Naive thymus-derived CD8-positive, alpha-beta T cell (primary cell): ENCODE results near the gene RGS6. TPM values are rescaled to one million over a fixed set of nuclear protein-coding genes. Genes with fewer than 3 reads are reported as not detected.

Experiments used
- ATAC-seq, 2 donors: fragments of 150-1000 bp; cut with Tn5 transposase in 1 of 2; sonication (Bioruptor Pico), chemical (Tn5 transposase) in 1 of 2; 1 replicate in 1 of 2; 2 replicates in 1 of 2; pipeline ENCODE4 v1.10.0; 2021; ENCODE audit warnings: mild to moderate bottlenecking in 2 of 2, moderate library complexity in 2 of 2
- POLR2A ChIA-PET: fragments of 350-600 bp; sonication (Branson Sonifier 250); formaldehyde crosslinking; loops from one replicate; lab custom pipeline; 2021; ENCODE audit warnings: antibody characterized with exemption; lab: Charles Lee
- DNase-seq, 10 donors: peaks; one replicate each; pipeline versions ENCODE4 v3.0.0 to v3.0.0-alpha.2; 2020 to 2022
- H3K27ac Mint-ChIP-seq, 10 donors: one replicate each; pipeline ENCODE4 v1.8.0; 2020 to 2022; ENCODE audit warnings: mild to moderate bottlenecking in 10 of 10, mixed read lengths in 10 of 10, moderate library complexity in 4 of 10, inconsistent platforms in 1 of 10
- H3K27me3 Mint-ChIP-seq, 5 donors: one replicate each; pipeline ENCODE4 v1.8.0; 2021 to 2022; ENCODE audit warnings: mixed read lengths in 5 of 5
- H3K36me3 Mint-ChIP-seq, 3 donors: one replicate each; pipeline ENCODE4 v1.8.0; 2020 to 2022; ENCODE audit warnings: mixed read lengths in 3 of 3, mild to moderate bottlenecking in 2 of 3, inconsistent platforms in 1 of 3
- H3K4me1 Mint-ChIP-seq, 4 donors: one replicate each; pipeline ENCODE4 v1.8.0; 2021 to 2022; ENCODE audit warnings: mixed read lengths in 4 of 4
- H3K4me3 Mint-ChIP-seq, 10 donors: one replicate each; pipeline ENCODE4 v1.8.0; 2020 to 2022; ENCODE audit warnings: mild to moderate bottlenecking in 10 of 10, mixed read lengths in 10 of 10, moderate library complexity in 6 of 10, inconsistent platforms in 1 of 10
- H3K9me3 Mint-ChIP-seq, 9 donors: one replicate each; pipeline ENCODE4 v1.8.0; 2020 to 2022; ENCODE audit warnings: mixed read lengths in 9 of 9, mild to moderate bottlenecking in 3 of 9, inconsistent platforms in 1 of 9, moderate library complexity in 1 of 9
- polyA plus RNA-seq, 3 donors: library from polyadenylated mRNA; unstranded; fragments of 300-500 nt; fragmentation: Illumina TruSeq; gene quantifications; one replicate each; pipeline ENCODE4 v1.2.3, GENCODE V29; 2021
- total RNA-seq, 8 experiments: library from RNA in 2 of 8; stranded (reverse) in 2 of 8; gene quantifications; one replicate each; pipeline ENCODE4 v1.2.3 and lab custom pipeline; 2021 to 2026

RGS6 gene
- total and polyA plus RNA-seq, 5 experiments from 2014 or later: not detected

GRCh38 chr14:72527591-72527990, 595.4 kb downstream of the RGS6 start:
- Mint-ChIP-seq H3K27ac (no peak overlapping the region), H3K27me3 (peaks cover 0 to 8% (median 4%) of the 10 kb centered on the region in 5 donors), H3K4me3 (no peak overlapping the region), H3K4me1 (peaks cover 24 to 79% (median 38%) of the 10 kb centered on the region in 4 donors), H3K9me3 (peaks cover 0 to 4% (median 0%) of the 10 kb centered on the region in 9 donors), H3K36me3 (peaks cover 0 to 4% (median 0%) of the 10 kb centered on the region in 3 donors)
- POLR2A ChIA-PET: no interaction called here
- DNase-seq: no peak
- ATAC-seq: no peak

- Mint-ChIP-seq H3K4me1 (peaks cover 26 to 79% (median 44%) of the 10 kb centered on the region in 4 donors), H3K27ac (no peak overlapping the region), H3K36me3 (peaks cover 0 to 4% (median 3%) of the 10 kb centered on the region in 3 donors), H3K27me3 (peaks cover 0 to 8% (median 4%) of the 10 kb centered on the region in 5 donors), H3K4me3 (no peak overlapping the region), H3K9me3 (peaks cover 0 to 8% (median 2%) of the 10 kb centered on the region in 9 donors)
- DNase-seq: no peak
- no peak for ATAC-seq
- POLR2A ChIA-PET: no interaction called here
These were observed 596.0 kb downstream of the RGS6 start for GRCh38 chr14:72528059-72528862.

GRCh38 chr14:72528863-72529175, 596.6 kb downstream of the RGS6 start:
- H3K4me1 Mint-ChIP-seq: peaks cover 26 to 79% (median 46%) of the 10 kb centered on the region in 4 donors
- H3K36me3 Mint-ChIP-seq: peaks cover 0 to 6% (median 4%) of the 10 kb centered on the region in 3 donors
- H3K9me3 Mint-ChIP-seq: peaks cover 0 to 14% (median 8%) of the 10 kb centered on the region in 9 donors
- peaks cover 0 to 8% (median 4%) of the 10 kb centered on the region in 5 donors for H3K27me3 Mint-ChIP-seq
- DNase-seq: no peak
- ATAC-seq: no peak
- POLR2A ChIA-PET: no interaction called here
- no peak overlapping the region for H3K27ac Mint-ChIP-seq
- no peak overlapping the region for H3K4me3 Mint-ChIP-seq

- H3K4me3 Mint-ChIP-seq: peak overlapping the region in 4 of 10 donors; percentile 3 to 38 (median 11)
- H3K4me1 Mint-ChIP-seq: peaks cover 33 to 85% (median 66%) of the 10 kb centered on the region in 4 donors
- POLR2A ChIA-PET: no interaction called here
- H3K9me3 Mint-ChIP-seq: peaks cover 0 to 23% (median 13%) of the 10 kb centered on the region in 9 donors
- ATAC-seq: no peak
- DNase-seq: peak in 3 of 10 donors; percentile 11 to 47 (median 29)
- peak overlapping the region in 6 of 10 donors; percentile 0 to 47 (median 23) for H3K27ac Mint-ChIP-seq
- H3K36me3 Mint-ChIP-seq: peaks cover 0 to 8% (median 0%) of the 10 kb centered on the region in 3 donors
- H3K27me3 Mint-ChIP-seq: peaks cover 0 to 5% (median 2%) of the 10 kb centered on the region in 5 donors
These were observed 600.6 kb downstream of the RGS6 start for GRCh38 chr14:72532686-72533454.

GRCh38 chr14:72535485-72535884, 603.3 kb downstream of the RGS6 start:
- POLR2A ChIA-PET: no interaction called here
- Mint-ChIP-seq H3K27ac (peak overlapping the region in 2 of 10 donors; percentile 19 to 58), H3K4me1 (peaks cover 33 to 85% (median 62%) of the 10 kb centered on the region in 4 donors), H3K27me3 (peaks cover 0 to 4% (median 0%) of the 10 kb centered on the region in 5 donors), H3K36me3 (peaks cover 0 to 8% (median 0%) of the 10 kb centered on the region in 3 donors), H3K9me3 (peaks cover 0 to 23% (median 13%) of the 10 kb centered on the region in 9 donors), H3K4me3 (peak overlapping the region in 9 of 10 donors; percentile 9 to 71 (median 39))
- DNase-seq: peak in 3 of 10 donors; percentile 20 to 41 (median 39)
- peak; percentile 41 to 84 for ATAC-seq

GRCh38 chr14:72538387-72538786, 606.2 kb downstream of the RGS6 start:
- DNase-seq: no peak
- H3K27ac Mint-ChIP-seq: no peak overlapping the region
- H3K4me1 Mint-ChIP-seq: peaks cover 23 to 66% (median 44%) of the 10 kb centered on the region in 4 donors
- no peak for ATAC-seq
- H3K4me3 Mint-ChIP-seq: no peak overlapping the region
- peaks cover 0 to 16% (median 9%) of the 10 kb centered on the region in 9 donors for H3K9me3 Mint-ChIP-seq
- peaks cover 0 to 4% (median 0%) of the 10 kb centered on the region in 5 donors for H3K27me3 Mint-ChIP-seq
- H3K36me3 Mint-ChIP-seq: peaks cover 0 to 4% (median 0%) of the 10 kb centered on the region in 3 donors
- POLR2A ChIA-PET: no interaction called here

GRCh38 chr14:72539661-72540315, 607.6 kb downstream of the RGS6 start:
- ATAC-seq (no peak), DNase-seq (no peak)
- Mint-ChIP-seq H3K36me3 (no peaks in the 10 kb centered on the region), H3K27me3 (peaks cover 0 to 8% (median 1%) of the 10 kb centered on the region in 5 donors), H3K9me3 (peaks cover 0 to 4% (median 0%) of the 10 kb centered on the region in 9 donors), H3K27ac (peak overlapping the region in 5 of 10 donors; percentile 18 to 85 (median 31)), H3K4me1 (peaks cover 19 to 62% (median 34%) of the 10 kb centered on the region in 4 donors), H3K4me3 (peak overlapping the region in 1 of 10 donors; percentile 34)
- POLR2A ChIA-PET: no interaction called here

- ATAC-seq (no peak), DNase-seq (no peak)
- Mint-ChIP-seq H3K36me3 (no peaks in the 10 kb centered on the region), H3K27ac (no peak overlapping the region), H3K4me1 (peaks cover 15 to 58% (median 26%) of the 10 kb centered on the region in 4 donors), H3K4me3 (no peak overlapping the region), H3K27me3 (peaks cover 0 to 8% (median 1%) of the 10 kb centered on the region in 5 donors), H3K9me3 (no peaks in the 10 kb centered on the region)
- POLR2A ChIA-PET: no interaction called here
These were observed 608.6 kb downstream of the RGS6 start for GRCh38 chr14:72540836-72541235.

GRCh38 chr14:72541546-72541945, 609.3 kb downstream of the RGS6 start:
- no peak for DNase-seq
- Mint-ChIP-seq H3K27ac (no peak overlapping the region), H3K27me3 (peaks cover 0 to 8% (median 1%) of the 10 kb centered on the region in 5 donors), H3K4me1 (peaks cover 9 to 58% (median 20%) of the 10 kb centered on the region in 4 donors), H3K9me3 (no peaks in the 10 kb centered on the region), H3K4me3 (no peak overlapping the region), H3K36me3 (no peaks in the 10 kb centered on the region)
- no peak for ATAC-seq
- POLR2A ChIA-PET: no interaction called here

GRCh38 chr14:72543341-72543740, 611.1 kb downstream of the RGS6 start:
- Mint-ChIP-seq H3K4me3 (no peak overlapping the region), H3K27ac (no peak overlapping the region), H3K36me3 (no peaks in the 10 kb centered on the region), H3K9me3 (no peaks in the 10 kb centered on the region), H3K27me3 (peaks cover 0 to 8% (median 1%) of the 10 kb centered on the region in 5 donors), H3K4me1 (peaks cover 4 to 54% (median 12%) of the 10 kb centered on the region in 4 donors)
- DNase-seq: no peak
- POLR2A ChIA-PET: interaction anchor here (0.6 to 1.3 kb wide), 2 partner anchors 9 to 175 kb away, joined by 3 to 6 read pairs; no protein-coding TSS in a partner anchor
- no peak for ATAC-seq

- Mint-ChIP-seq H3K27me3 (peaks cover 0 to 8% (median 0%) of the 10 kb centered on the region in 5 donors), H3K4me3 (no peak overlapping the region), H3K27ac (peak overlapping the region in 1 of 10 donors; percentile 30), H3K4me1 (peaks cover 2 to 45% (median 9%) of the 10 kb centered on the region in 4 donors), H3K36me3 (no peaks in the 10 kb centered on the region), H3K9me3 (no peaks in the 10 kb centered on the region)
- ATAC-seq (no peak), DNase-seq (no peak)
- POLR2A ChIA-PET: no interaction called here
These were observed 612.6 kb downstream of the RGS6 start for GRCh38 chr14:72544615-72545387.
